ENCODE results near the gene TEAD4.

- TF ChIP-seq, protein P1, sequence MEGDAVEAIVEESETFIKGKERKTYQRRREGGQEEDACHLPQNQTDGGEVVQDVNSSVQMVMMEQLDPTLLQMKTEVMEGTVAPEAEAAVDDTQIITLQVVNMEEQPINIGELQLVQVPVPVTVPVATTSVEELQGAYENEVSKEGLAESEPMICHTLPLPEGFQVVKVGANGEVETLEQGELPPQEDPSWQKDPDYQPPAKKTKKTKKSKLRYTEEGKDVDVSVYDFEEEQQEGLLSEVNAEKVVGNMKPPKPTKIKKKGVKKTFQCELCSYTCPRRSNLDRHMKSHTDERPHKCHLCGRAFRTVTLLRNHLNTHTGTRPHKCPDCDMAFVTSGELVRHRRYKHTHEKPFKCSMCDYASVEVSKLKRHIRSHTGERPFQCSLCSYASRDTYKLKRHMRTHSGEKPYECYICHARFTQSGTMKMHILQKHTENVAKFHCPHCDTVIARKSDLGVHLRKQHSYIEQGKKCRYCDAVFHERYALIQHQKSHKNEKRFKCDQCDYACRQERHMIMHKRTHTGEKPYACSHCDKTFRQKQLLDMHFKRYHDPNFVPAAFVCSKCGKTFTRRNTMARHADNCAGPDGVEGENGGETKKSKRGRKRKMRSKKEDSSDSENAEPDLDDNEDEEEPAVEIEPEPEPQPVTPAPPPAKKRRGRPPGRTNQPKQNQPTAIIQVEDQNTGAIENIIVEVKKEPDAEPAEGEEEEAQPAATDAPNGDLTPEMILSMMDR (IDR thresholded peaks at IDR 0.05): no peak
- no peak for TF ChIP-seq POLR2A (IDR thresholded peaks at IDR 0.05)
Observed at GRCh38 chr12:2933586-2933985, 25.6 kb upstream of the TEAD4 start.
